ENCODE data around the gene ST7L. TPM values are rescaled to one million over a fixed set of nuclear protein-coding genes. Genes with fewer than 3 reads are reported as not detected.

ST7L gene
- polyA plus RNA-seq, 4 donors: 24.0 to 31.2 (median 27.3) TPM

GRCh38 chr1:112554411-112554810 lies 64.5 kb downstream of the ST7L start:
- no peak for DNase-seq (ENCODE audit: low read depth in 4 of 4, low spot score in 3 of 4)

DNA sequence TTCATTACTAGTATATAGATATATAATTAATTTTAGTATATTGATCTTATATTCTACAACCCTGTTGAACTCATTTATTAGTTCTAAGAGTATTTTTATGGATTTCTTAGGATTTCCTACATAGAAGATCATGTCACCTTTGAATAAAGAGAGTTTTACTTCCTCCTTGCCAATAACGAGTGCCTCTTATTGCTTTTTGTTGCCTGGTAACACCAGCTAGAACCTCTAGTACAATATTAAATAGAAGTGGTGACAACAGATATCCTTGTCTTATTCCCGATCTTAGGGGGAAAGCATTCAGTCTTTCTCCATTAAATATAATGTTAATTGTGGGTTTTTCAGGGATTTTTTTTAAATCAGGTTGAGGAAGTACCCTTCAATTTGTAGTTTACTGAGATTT lies 69.4 kb downstream of the ST7L start:
- no peak for DNase-seq (ENCODE audit: low read depth in 4 of 4, low spot score in 3 of 4)

GRCh38 chr1:112548547-112548946 lies 70.4 kb downstream of the ST7L start:
- DNase-seq (ENCODE audit: low read depth in 4 of 4, low spot score in 3 of 4): no peak

- DNase-seq (ENCODE audit: low read depth in 4 of 4, low spot score in 3 of 4): no peak
Observed at GRCh38 chr1:112546076-112546475, 72.9 kb downstream of the ST7L start.

DNA sequence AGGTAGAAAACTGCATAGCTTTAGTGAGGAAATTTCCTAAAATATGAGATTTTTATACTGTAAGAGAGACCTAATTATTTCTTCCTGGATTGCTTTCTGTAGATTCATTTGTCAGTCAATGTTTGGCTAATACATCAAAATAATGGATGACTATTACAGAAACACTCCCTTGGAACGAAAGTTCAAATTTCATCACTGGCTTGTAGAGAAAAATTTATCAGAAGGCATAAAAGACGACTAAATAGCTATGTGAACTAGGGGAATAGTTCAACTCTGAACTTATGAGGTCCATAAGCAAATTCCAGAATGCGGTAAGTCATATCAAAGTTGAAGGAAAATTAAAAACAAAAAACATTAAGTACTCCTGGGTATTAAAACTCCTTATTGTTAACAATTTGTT lies 74.2 kb downstream of the ST7L start:
- DNase-seq (ENCODE audit: low read depth in 4 of 4, low spot score in 3 of 4): no peak

- DNase-seq (ENCODE audit: low read depth in 4 of 4, low spot score in 3 of 4): no peak
Observed at GRCh38 chr1:112544011-112544688, 74.8 kb downstream of the ST7L start.

- DNase-seq (ENCODE audit: low read depth in 4 of 4, low spot score in 3 of 4): no peak
Observed at GRCh38 chr1:112542206-112542973, 76.6 kb downstream of the ST7L start.

GRCh38 chr1:112541299-112541698 lies 77.6 kb downstream of the ST7L start:
- DNase-seq (ENCODE audit: low read depth in 4 of 4, low spot score in 3 of 4): no peak

GRCh38 chr1:112540226-112540794 lies 78.6 kb downstream of the ST7L start:
- DNase-seq (ENCODE audit: low read depth in 4 of 4, low spot score in 3 of 4): no peak

- DNase-seq (ENCODE audit: low read depth in 4 of 4, low spot score in 3 of 4): no peak
Observed at GRCh38 chr1:112538883-112539282, 80.1 kb downstream of the ST7L start.

DNA sequence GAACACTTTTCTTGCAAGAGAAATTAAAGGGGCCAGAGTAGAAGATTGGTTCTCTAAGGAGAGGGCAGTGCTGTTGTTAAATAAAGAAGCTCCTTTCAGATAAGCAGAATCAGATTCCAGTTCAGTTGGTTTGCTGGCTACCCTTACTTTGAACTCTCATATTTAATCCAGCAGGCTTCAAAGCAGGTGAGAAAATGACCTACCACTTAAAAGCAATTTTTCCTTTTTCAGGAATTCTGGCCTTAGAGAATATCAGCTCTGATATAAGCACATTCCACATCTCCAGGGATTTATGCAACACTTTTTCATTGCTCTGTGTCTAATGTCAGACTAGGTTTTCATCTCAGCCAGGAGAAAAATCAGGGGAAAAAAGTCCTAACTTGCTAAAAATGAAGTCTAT lies 81.5 kb downstream of the ST7L start:
- no peak for DNase-seq (ENCODE audit: low read depth in 4 of 4, low spot score in 3 of 4)

GRCh38 chr1:112536561-112536960 lies 82.4 kb downstream of the ST7L start:
- DNase-seq (ENCODE audit: low read depth in 4 of 4, low spot score in 3 of 4): no peak

GRCh38 chr1:112533029-112533428 lies 85.9 kb downstream of the ST7L start:
- no peak for DNase-seq (ENCODE audit: low read depth in 4 of 4, low spot score in 3 of 4)

DNA sequence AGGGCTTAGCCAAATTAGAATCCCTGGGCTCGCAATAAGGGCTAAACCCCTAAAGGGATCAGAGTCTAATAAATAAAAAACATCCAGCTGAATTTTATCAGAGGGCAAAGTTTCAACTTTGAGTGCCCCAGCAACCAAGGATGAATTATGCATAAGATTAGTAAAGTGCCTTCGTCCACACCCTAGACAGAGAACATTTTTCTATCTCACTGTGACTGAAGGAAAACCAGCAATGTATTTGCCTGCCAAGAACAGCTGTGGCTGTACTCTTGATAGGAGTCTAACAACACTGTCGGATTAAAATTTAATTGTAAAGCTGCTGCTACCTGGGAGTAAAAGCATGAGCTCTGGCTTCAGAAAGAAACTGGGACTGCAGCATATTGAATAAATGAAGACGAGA lies 86.9 kb downstream of the ST7L start:
- DNase-seq (ENCODE audit: low read depth in 4 of 4, low spot score in 3 of 4): no peak

GRCh38 chr1:112530832-112531231 lies 88.1 kb downstream of the ST7L start:
- DNase-seq (ENCODE audit: low read depth in 4 of 4, low spot score in 3 of 4): no peak

DNA sequence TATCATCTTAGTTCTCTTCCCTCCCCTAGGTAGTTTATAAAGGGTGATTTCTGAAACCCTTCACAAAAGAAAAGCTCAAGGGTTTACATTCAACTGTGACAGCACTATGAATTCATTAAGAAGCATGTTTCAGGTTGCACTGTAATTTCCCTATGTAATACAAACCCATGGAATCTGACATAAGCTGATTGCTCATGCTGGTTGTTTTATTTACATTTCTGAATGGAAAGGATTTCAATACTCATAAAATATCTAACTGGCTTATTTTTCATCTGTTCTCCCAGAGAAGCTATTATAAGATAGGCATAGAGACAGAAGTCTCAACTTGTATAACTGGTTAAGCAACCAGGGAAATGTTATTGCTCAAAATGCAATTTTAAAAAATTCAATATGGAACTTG lies 89.6 kb downstream of the ST7L start:
- no peak for DNase-seq (ENCODE audit: low read depth in 4 of 4, low spot score in 3 of 4)

GRCh38 chr1:112528076-112528475 lies 90.9 kb downstream of the ST7L start:
- no peak for DNase-seq (ENCODE audit: low read depth in 4 of 4, low spot score in 3 of 4)

GRCh38 chr1:112527266-112528010 lies 91.5 kb downstream of the ST7L start:
- DNase-seq (ENCODE audit: low read depth in 4 of 4, low spot score in 3 of 4): no peak

DNA sequence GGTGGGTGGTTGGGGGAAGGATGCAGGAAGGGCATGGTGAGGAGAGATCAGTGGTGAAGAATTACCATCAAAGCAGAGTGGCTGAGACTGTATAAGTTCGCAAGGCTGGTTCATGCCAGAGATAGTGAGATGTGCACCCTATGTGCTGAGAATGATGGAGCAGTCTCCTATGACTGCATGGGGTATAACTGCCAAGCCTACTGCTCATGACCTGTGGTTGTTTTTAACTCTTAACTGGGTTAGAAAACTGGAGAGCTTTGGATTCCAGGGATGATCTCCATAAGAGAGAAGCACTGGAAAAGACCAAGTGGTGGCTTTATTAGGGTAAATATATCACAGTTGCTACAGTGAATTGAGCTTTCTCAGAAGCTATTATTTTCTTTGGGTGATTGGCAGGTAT lies 94.0 kb downstream of the ST7L start:
- no peak for DNase-seq (ENCODE audit: low read depth in 4 of 4, low spot score in 3 of 4)

DNA sequence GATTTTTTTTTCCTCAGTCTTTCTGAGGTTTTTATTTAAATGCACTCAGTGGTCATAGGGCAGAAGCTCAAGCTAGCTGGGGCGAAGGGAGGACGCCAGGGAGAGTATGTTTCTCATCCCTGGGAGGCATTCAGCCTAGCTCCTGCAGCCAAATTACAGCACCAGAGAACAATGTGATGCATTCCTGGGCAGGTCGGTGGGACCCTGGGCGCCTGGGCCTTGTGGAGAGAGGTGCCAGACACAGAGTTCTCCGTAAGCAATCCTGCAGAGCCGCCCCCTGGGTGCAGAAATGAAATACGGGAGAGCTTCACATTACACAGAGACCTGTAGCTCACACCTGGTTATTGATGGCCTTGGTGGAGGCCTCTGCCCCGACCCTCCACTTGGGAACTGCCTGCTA lies 94.7 kb downstream of the ST7L start:
- no peak for DNase-seq (ENCODE audit: low read depth in 4 of 4, low spot score in 3 of 4)

DNA sequence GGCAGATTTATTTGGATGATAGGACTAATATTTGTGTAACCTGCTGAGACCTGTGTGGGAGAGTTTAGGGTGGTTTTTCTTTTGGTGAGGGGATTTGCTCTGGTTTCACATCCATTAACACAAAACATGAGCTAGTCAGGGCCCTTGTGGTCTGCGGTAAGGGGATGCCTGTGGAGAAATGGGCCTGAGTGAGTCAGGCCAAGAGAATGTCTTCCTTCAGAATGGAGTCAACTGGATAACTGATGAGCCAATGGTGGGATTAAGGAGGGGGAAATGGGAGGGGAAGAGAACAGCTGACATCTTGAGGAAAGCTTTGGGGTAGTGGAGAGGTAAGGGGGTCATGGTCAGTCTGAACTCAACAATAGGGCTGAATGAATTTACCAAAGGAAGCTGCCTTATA lies 96.3 kb downstream of the ST7L start:
- no peak for DNase-seq (ENCODE audit: low read depth in 4 of 4, low spot score in 3 of 4)

Measured in right renal pelvis (tissue), 4 donors.